Adrenal gland (tissue), 12 donors: ENCODE measurements around the gene PTPRD. TPM values are rescaled to one million over a fixed set of nuclear protein-coding genes. Genes with fewer than 3 reads are reported as not detected.

Experiments used
- DNase-seq, 7 donors: peaks; one replicate each; pipeline ENCODE4 v3.0.0-alpha.2; 2019 to 2020
- H3K27ac ChIP-seq, 5 donors: fragments of 200-600 bp; sonication (generic) in 4 of 5; 1 replicate in 3 of 5; 2 replicates in 2 of 5; pipeline versions ENCODE4 v1.5.1 to v1.8.0; 2016 to 2020; ENCODE audit warnings: mild to moderate bottlenecking in 1 of 5
- H3K27me3 ChIP-seq: fragments of 200-600 bp; 2 replicates; pipeline ENCODE4 v1.8.0; 2021
- H3K36me3 ChIP-seq, 2 donors: fragments of 200-600 bp; replicated peaks in 1 of 2; 1 replicate in 1 of 2; 2 replicates in 1 of 2; pipeline versions ENCODE4 v1.5.1 to v1.8.0; 2018 to 2022
- H3K4me1 ChIP-seq, 2 donors: fragments of 200-600 bp; replicated peaks in 1 of 2; 1 replicate in 1 of 2; 2 replicates in 1 of 2; pipeline versions ENCODE4 v1.5.1 to v1.8.0; 2018 to 2021
- H3K4me3 ChIP-seq, 4 donors: fragments of 200-600 bp; sonication (generic) in 3 of 4; one replicate each; pipeline ENCODE4 v1.5.1; 2016 to 2018
- H3K9me3 ChIP-seq, 3 donors: fragments of 200-600 bp; sonication (generic) in 1 of 3; replicated peaks in 1 of 3; 1 replicate in 2 of 3; 2 replicates in 1 of 3; pipeline versions ENCODE4 v1.5.1 to v1.8.0; 2016 to 2021
- CTCF ChIP-seq, 6 experiments: fragments of 450-650 bp in 4 of 6; fragments of 200-600 bp in 2 of 6; sonication (generic) in 1 of 6; IDR thresholded peaks; 1 replicate in 5 of 6; 2 replicates in 1 of 6; pipeline versions ENCODE4 v1.5.1 to v1.8.0; 2016 to 2021; ENCODE audit warnings: antibody characterized with exemption in 6 of 6, mild to moderate bottlenecking in 2 of 6, moderate library complexity in 1 of 6
- POLR2A ChIP-seq, 2 donors: fragments of 450-650 bp; IDR thresholded peaks; one replicate each; pipeline ENCODE4 v1.6.1; 2017; ENCODE audit warnings: antibody characterized with exemption in 2 of 2, mild to moderate bottlenecking in 2 of 2, moderate library complexity in 1 of 2
- WGBS, 4 donors: extraction: QIAGEN DNeasy Blood & Tissue Kit in 2 of 4; methylation state at CpG; one replicate each; pipeline versions ENCODE4 v1.1.5 to v1.1.7; 2013 to 2017; 5-methylcytosine and 5-hydroxymethylcytosine counted together
- intact Hi-C, 2 donors: fragments of 100-400 bp; cut with DNase I; formaldehyde crosslinking; loops; one replicate each; pipeline versions ENCODE4 v1.14.1 to v1.15.0; 2022 to 2023
- polyA plus RNA-seq, 3 donors: library from polyadenylated mRNA; stranded (reverse); fragments of 200-250 nt in 2 of 3; fragments of 350-450 nt in 1 of 3; fragmentation: Illumina TruSeq in 1 of 3; extraction: RNeasy Lipid Tissue Mini Kit (QIAGEN cat#74804) in 1 of 3; gene quantifications; one replicate each; pipeline ENCODE4 v1.2.3, GENCODE V29; 2013 to 2014
- total RNA-seq, 9 donors: library from RNA; depleted of rRNA in 4 of 9; stranded (reverse); fragments of >200 nt in 4 of 9; fragments of 120-200 nt in 1 of 9; fragmentation: NEBNext Ultra II Directional in 1 of 9; extraction: Animal tissue kit (Norgen Biotek cat#: 25700) in 1 of 9; gene quantifications; one replicate each; pipeline versions ENCODE4 v1.1.0 to v1.2.4, GENCODE V29; 2013 to 2023
- donor health status: healthy with polysubstance abuse.
- donor health status: Bipolar disorder and iron deficiency.
- donor health status: DM: yes; HTN: yes; CAD: no.
- donor health status: DM: no; HTN: no; CAD: no.
- donor health status: DM: no; HTN: no; CAD: no.
- donor health status: DM: yes; HTN: yes; CAD: no.

Gene PTPRD
- total and polyA plus RNA-seq, 12 donors, result 0.61 to 71.2 (median 4.5) TPM

GRCh38 chr9:8473244-8474020 lies 2139.4 kb downstream of the PTPRD start:
- no peak overlapping the region for H3K27ac ChIP-seq
- no peak for TF ChIP-seq CTCF (IDR thresholded peaks at IDR 0.05)
- TF ChIP-seq POLR2A (IDR thresholded peaks at IDR 0.05), result no peak

GRCh38 chr9:8468045-8468637 lies 2144.7 kb downstream of the PTPRD start:
- H3K4me3 ChIP-seq, result no peak overlapping the region
- H3K36me3 ChIP-seq, result no peaks in the 10 kb centered on the region
- WGBS, 4 donors, result 47 to 54% (median 51%) methylated on average over 3 of the region's 3 CpGs
- no peaks in the 10 kb centered on the region for H3K27me3 ChIP-seq
- no peaks in the 10 kb centered on the region for H3K4me1 ChIP-seq
- H3K27ac ChIP-seq, result no peak overlapping the region
- no peak for DNase-seq
- H3K9me3 ChIP-seq, result no peaks in the 10 kb centered on the region
- intact Hi-C loops, result no loop called here
- no peak for TF ChIP-seq POLR2A (IDR thresholded peaks at IDR 0.05)
- no peak for TF ChIP-seq CTCF (IDR thresholded peaks at IDR 0.05)

More at GRCh38 chr9:8473244-8474020, 2139.4 kb downstream of the PTPRD start:
- Histone ChIP-seq H3K4me3 (no peak overlapping the region), H3K4me1 (no peaks in the 10 kb centered on the region), H3K27me3 (no peaks in the 10 kb centered on the region), H3K9me3 (no peaks in the 10 kb centered on the region), H3K36me3 (no peaks in the 10 kb centered on the region)
- 74 to 80% (median 78%) methylated on average over 10 of the region's 10 CpGs for WGBS, 4 donors
- intact Hi-C loops, result no loop called here
- no peak for DNase-seq

- intact Hi-C loops, result loop anchor here in 1 of 2 donors (10.0 kb wide), 1 partner anchor 63 kb away; no protein-coding TSS in a partner anchor
- TF ChIP-seq CTCF (IDR thresholded peaks at IDR 0.05) (no peak), POLR2A (IDR thresholded peaks at IDR 0.05) (no peak)
- no peaks in the 10 kb centered on the region for H3K36me3 ChIP-seq
- no peaks in the 10 kb centered on the region for H3K4me1 ChIP-seq
- H3K27ac ChIP-seq, result no peak overlapping the region
- 70 to 84% (median 78%) methylated on average over 2 of the region's 2 CpGs for WGBS, 4 donors
- H3K27me3 ChIP-seq, result no peaks in the 10 kb centered on the region
- H3K9me3 ChIP-seq, result no peaks in the 10 kb centered on the region
- H3K4me3 ChIP-seq, result no peak overlapping the region
- DNase-seq, result no peak
These were observed 2155.0 kb downstream of the PTPRD start for GRCh38 chr9:8457816-8458215.

- intact Hi-C loops, result loop anchor here in 1 of 2 donors (10.0 kb wide), 1 partner anchor 62 kb away; no protein-coding TSS in a partner anchor
- H3K27me3 ChIP-seq, result no peaks in the 10 kb centered on the region
- DNase-seq, result no peak
- 55 to 72% (median 61%) methylated on average over 5 of the region's 5 CpGs for WGBS, 4 donors
- TF ChIP-seq CTCF (IDR thresholded peaks at IDR 0.05) (no peak), POLR2A (IDR thresholded peaks at IDR 0.05) (no peak)
- H3K36me3 ChIP-seq, result no peaks in the 10 kb centered on the region
- no peaks in the 10 kb centered on the region for H3K4me1 ChIP-seq
- no peak overlapping the region for H3K4me3 ChIP-seq
- H3K27ac ChIP-seq, result no peak overlapping the region
- no peaks in the 10 kb centered on the region for H3K9me3 ChIP-seq
These were observed 2155.7 kb downstream of the PTPRD start for GRCh38 chr9:8457055-8457454.
